Measurements from ENCODE around the gene KIRREL1.

Gene KIRREL1

DNA sequence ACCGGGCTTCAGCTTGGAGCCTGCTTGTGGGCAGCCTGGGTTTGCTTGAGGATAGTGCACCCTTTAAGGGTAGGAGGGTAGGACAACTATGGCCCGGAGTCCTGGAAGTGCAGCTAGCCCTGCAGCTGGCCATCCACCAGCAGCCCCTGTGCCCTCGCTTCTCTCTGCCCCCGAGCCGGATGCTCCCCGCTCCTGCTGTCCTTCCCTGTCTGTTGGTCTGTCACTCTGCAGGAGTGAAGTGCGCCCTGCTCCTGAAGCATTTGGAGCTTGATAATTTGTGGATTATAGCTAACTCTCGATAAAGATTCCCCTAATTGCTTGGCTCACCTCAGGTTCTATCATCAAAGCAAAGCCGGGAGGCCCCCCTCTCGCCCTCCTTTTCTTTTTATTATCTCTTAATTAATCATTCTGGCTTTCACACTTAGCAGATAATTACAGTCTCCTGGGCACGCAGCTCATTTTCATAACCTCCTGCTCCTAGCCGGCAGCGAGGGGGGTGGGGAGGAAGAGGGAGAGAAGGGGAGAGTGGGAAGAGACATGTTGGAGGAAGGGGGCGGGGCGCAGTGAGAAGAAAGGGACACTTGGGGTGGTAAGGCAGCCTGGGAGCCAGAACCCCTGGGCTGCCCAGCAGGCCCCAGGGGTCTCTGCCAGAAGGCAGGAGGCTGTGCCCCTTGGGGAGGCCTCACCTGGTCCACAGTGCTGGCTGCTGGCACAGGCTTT, 14.4 kb downstream of the KIRREL1 start:
- no peak for DNase-seq

GRCh38 chr1:158008630-158009029, 15.2 kb downstream of the KIRREL1 start:
- DNase-seq: no peak

- no peak for DNase-seq
These were observed 18.3 kb downstream of the KIRREL1 start for GRCh38 chr1:158011714-158012113.

DNA sequence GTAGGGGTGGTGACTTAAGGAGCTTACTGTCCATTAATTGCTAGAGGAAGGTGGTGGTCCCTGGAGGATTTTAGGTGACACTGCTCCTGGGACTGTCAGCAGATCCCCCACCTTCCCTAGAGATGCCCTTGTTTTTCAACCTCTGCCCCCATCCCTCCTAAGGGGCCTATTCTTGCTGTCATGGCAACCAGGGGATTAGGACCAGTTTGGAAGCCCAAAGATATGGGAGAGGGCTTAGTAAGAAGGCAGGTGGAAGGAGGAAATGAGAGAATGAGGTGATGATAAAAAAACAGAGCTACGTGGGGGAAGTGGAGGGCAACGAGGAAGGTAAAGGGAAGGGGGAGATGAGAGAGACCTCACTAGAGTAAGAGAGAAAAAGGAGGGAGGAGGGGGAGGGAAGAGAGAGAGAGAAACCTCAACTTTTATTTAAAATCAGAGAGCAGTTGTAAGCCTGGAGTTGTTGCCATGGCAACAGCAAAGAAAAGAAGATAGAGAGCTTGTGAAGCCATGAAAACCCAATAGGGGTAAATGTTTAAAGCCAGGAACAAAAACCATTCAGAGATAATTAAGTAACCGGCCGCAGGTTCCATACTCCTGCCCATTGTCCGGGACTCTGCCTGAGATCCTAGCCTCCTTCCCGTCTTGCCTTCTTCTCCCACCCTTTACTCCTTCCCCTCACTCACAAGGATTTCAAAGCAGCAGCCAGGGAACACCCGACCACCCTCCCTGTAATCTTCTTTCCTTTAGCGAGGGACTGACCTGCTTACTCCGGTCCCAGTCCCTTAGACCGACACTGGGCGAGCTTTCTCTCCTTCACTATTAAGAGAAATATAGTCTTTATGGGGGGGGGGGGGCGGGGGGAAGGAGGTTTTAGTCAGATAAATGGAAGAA, 20.6 kb downstream of the KIRREL1 start:
- no peak for DNase-seq

DNA sequence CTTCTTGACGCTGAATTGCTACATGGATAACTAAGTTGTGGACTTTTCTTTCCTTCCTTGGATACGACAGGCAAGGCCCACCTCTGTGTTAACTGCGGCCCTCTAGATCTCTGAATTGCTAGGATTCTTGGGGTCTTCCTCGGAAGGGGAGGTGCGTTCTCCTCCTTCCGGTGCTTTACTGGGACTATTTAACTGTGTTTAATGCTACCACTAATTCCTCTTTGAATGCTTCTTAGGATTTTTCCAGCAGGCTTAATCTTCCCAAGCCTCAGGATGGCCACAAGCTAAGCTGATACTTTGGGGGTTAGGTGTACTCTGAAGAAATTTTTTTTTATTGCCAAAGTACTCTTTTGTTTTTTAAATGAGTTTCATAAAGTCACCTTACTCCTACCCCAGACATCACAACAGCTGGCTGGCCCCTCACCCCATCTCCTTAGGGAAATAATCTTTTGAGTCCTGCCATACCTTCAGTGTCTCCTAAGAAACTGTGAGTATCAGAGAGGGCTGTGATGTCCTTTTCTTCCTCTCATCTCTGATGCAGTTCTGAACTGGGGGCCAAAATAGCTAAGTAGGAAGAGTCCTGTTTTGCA, 21.4 kb downstream of the KIRREL1 start:
- DNase-seq: no peak

DNA sequence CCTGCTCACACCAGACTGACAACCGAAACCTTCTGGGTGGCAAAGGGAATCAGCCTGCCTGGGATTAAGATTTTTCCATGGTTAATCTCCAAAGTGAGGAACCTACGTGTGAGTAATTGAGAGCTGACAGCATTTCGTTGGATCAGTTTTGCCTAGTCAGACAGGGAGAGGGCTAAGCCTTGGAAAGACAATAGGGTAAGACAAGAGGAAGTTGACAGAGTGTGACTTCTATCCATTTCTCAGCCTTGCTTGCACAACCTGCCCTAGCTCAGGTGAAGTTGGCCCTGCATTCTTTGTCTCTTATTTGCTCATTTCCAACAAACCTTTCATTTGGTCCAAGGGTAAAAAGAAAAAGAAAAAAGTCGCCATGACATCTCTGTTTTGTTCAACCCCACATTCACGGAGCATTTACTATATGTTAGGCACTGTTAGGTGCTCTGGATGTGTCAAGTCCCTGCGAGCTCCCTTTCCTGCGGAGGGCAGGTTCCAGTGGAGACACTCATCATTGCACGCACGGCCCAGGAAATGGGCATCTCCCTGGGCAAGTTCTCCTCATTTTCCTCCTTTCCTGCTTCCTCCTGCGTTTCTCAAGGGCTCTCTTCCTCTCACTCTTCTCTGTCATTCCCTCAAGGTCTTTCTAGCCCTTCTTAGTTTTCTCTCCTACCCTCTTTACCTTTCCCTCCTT, 23.3 kb downstream of the KIRREL1 start:
- DNase-seq: no peak

DNA sequence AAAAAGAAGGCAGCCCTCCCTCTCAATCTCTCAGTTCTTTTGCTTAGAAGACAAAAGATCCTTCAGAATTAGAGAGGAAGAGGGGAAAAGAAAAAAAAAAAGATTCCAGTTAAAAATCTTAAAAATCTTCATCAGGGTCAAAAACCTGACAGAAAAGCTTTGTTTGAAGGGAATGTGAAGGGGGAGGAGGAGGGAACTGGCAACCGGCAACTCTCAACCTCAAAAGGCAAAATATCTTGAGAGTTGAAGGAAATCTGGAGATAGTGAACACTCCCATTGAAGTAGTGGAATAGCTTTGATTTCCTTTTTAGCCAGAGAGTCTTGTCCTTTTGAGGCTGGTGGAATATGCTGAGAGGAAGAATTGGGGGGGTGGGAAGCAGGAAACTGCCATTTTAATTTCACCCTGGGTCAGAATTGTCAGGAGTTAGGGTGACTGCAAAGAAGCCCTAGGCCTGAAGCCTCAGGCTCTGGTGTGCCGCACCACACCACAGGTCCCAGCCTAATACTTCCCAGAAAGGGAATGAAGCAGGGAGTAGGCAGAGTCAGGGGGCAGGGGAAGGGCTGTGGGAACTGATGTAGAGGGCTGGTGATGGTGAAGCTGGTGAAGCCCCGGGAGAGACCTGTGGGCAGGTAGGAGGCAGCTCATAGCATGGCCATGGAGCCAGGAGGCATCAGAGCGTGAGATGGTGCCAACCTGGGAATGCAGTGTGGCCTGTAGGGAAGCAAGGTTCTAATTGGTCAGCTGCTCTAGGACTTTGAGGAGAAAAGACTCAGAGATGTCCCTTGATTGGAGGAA, 24.6 kb downstream of the KIRREL1 start:
- no peak for DNase-seq

- peak; percentile 74 to 87 for DNase-seq
These were observed 25.9 kb downstream of the KIRREL1 start for GRCh38 chr1:158019171-158019868.

GRCh38 chr1:158020259-158020885, 26.9 kb downstream of the KIRREL1 start:
- no peak for DNase-seq

GRCh38 chr1:158020886-158021620, 27.6 kb downstream of the KIRREL1 start:
- no peak for DNase-seq

DNA sequence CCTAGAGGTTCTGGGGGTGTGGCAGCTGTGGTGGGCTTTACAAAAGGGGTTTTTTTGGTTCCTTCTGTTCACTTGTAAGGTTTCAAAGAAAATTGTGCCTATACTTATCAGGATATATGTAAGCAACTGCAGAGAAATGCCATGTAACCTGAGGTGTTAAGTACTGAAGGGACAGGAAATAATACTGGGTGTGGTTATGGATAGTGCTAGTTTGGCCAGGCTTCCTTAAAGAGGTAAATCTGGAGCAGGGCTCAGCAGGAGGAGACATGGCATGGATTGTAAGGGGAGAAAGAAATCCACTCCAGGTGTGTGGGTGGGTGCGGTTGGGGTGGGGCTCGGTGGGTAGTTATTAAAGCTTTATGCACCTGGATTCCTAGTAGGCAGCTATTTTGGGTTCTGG, 28.3 kb downstream of the KIRREL1 start:
- peak in 1 of 2 experiments; percentile 6 for DNase-seq

DNA sequence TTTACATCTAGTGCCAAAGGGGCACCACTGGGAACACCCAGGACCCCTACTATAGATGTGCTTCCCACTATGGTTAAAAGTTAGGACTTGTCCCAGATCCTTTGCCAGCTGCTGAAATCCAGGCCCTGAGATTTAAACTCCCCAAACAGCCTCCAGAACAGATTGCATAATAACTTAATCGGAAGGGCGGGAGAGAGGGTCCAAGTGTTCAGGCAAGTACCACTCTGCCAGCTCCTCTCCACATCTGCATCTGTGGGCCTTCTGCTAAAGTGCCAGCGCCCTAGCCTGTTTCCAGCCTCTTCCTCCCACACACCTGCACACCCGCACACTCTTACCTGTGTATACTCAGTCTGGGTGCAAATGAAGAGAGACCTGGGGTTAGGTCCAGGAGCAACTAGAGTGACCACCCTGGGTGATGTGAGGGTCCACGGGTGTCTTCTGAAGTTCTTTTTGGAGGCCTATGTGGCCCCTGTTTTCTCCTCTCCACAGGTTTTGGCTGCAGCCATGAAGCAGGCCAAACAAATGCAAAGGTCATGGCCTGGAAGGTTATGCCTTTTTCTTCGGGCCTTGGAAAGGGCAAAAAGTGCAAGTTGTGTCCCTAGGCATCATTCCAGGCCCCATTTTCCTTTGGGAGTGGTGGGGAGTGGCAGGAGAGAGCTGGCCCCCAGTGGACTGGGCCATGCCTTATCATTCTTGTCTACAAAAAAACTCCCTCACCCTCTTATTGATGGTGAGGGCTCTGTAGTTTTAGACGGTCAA, 29.3 kb downstream of the KIRREL1 start:
- DNase-seq: no peak

- no peak for DNase-seq
These were observed 31.3 kb downstream of the KIRREL1 start for GRCh38 chr1:158024737-158025136.

- no peak for DNase-seq
These were observed 32.3 kb downstream of the KIRREL1 start for GRCh38 chr1:158025576-158026230.

- no peak for DNase-seq
These were observed 33.2 kb downstream of the KIRREL1 start for GRCh38 chr1:158026651-158027050.

GRCh38 chr1:158027508-158027907, 34.1 kb downstream of the KIRREL1 start:
- no peak for DNase-seq

DNA sequence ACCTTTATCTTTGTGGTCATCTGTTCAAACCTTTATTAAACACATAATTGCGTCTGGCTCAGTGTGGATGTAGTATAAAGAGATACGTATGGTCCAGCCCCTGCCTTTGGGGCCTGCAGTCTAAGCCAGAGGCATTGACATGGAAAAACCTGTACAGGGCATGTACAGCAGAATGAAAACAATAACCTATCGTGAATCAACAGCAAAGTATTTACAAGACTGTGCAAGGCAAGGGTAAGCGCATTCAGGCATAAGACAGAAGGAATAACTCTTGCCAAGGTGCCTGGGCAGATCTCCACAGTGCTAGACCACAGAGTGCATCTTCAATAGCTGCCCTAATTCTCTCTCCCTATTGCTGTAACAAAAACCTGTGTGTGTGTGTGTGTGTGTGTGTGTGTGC, 35.5 kb downstream of the KIRREL1 start:
- no peak for DNase-seq

GRCh38 chr1:158035014-158035413, 41.6 kb downstream of the KIRREL1 start:
- no peak for DNase-seq

DNA sequence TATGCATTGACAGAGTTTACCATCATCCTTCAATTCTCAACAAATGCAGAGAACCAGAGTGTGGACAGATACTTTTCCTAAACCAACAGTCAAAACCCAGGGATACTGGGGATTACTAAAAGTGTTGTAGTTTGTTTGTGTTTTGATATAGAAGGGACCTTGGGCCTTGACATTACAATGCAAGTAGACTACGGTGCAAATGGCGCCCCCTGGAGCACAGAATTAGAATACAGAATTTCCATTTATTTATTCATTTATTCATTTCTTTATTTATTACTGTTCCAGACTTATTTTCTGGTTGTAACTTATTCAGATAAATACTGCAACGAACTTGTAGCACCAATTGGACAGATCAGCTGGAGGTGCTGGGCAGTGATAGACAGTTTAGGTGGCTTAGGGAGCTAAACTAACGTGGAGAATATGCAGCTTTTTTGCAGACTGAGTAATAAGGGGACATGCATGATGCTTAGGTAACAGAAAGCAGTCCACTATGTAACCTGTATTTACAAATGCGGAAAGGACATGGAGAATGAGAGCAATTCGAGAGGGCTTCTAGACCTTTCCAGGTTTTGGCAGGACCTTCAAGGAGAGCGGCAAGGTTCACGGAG, 42.6 kb downstream of the KIRREL1 start:
- DNase-seq: peak in 1 of 2 experiments; percentile 38
